ENCODE data around the gene PSMG2.

PSMG2 gene

GRCh38 chr18:12745095-12745795, 42.4 kb downstream of the PSMG2 start:
- H3K4me3 ChIP-seq (ENCODE audit: low read depth, low read length) = no peak overlapping the region
- DNase-seq (ENCODE audit: low read depth) = no peak
- TF ChIP-seq MAX (IDR thresholded peaks at IDR 0.05; ENCODE audit: low read depth, low read length) (no peak), POLR2A (IDR thresholded peaks at IDR 0.05; ENCODE audit: extremely low read depth, insufficient read length) (no peak), MYC (IDR thresholded peaks at IDR 0.05; ENCODE audit: low read depth, low read length) (no peak), CTCF (IDR thresholded peaks at IDR 0.05; ENCODE audit: low read depth, low read length) (no peak)

DNA sequence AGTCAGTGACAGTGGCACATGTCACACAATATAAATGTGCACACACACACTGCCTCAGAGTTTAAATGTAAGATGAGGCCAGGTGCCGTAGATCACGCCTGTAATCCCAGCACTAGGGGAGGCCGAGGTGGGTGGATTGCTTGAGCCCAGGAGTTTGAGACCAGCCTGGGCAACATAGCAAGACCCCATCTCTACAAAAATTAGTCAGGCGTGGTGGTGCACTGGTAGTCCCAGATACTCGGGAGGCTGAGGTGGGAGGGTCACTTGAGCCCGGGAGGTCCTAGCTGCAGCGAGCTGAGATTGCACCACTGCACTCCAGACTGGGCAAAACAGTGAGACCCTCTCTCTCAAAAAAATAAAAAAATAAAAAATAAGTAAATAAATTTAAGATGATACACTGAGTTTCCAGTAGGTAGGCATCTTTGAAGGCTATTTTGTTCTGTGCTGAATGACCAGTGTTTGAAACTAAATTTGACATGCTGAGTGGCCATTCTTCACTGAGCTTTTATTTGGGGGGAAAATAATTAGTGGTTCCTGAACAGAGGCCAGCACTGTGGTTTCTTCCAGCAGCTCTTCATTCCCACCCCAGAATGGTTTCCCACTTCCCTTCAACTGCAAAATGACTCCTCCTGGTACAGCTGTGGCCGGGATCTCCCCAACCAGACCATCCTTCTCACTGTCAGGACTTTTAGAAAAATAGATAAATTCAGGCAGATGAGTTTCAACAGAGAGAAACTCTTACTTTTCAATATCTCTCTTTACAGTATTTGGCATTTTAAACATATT, 44.9 kb downstream of the PSMG2 start:
- TF ChIP-seq MAX (IDR thresholded peaks at IDR 0.05; ENCODE audit: low read depth, low read length) (no peak), MYC (IDR thresholded peaks at IDR 0.05; ENCODE audit: low read depth, low read length) (no peak), POLR2A (IDR thresholded peaks at IDR 0.05; ENCODE audit: extremely low read depth, insufficient read length) (no peak), CTCF (IDR thresholded peaks at IDR 0.05; ENCODE audit: low read depth, low read length) (no peak)
- no peak for DNase-seq (ENCODE audit: low read depth)
- no peak overlapping the region for H3K4me3 ChIP-seq (ENCODE audit: low read depth, low read length)

DNA sequence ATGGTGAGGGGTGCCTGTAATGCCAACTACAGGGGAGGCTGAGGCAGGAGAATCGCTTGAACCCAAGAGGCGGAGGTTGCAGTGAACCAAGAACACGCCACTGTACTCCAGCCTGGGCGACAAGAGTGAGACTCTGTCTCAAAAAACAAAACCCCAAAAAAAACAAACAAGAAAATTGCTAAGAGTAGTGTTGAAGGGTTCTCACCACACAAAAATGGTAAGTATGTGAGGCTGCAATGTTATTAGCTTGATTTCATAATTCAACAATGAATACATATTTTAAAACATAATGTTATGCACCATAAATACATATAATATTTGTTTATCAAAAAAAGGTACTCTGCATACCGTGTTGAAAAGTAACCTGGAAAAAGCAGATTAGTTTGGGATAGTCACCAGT, 45.8 kb downstream of the PSMG2 start:
- no peak overlapping the region for H3K4me3 ChIP-seq (ENCODE audit: low read depth, low read length)
- no peak for DNase-seq (ENCODE audit: low read depth)
- TF ChIP-seq CTCF (IDR thresholded peaks at IDR 0.05; ENCODE audit: low read depth, low read length) = no peak
- no peak for TF ChIP-seq POLR2A (IDR thresholded peaks at IDR 0.05; ENCODE audit: extremely low read depth, insufficient read length)
- no peak for TF ChIP-seq MAX (IDR thresholded peaks at IDR 0.05; ENCODE audit: low read depth, low read length)
- no peak for TF ChIP-seq MYC (IDR thresholded peaks at IDR 0.05; ENCODE audit: low read depth, low read length)

GRCh38 chr18:12749121-12749520, 46.3 kb downstream of the PSMG2 start:
- TF ChIP-seq MYC (IDR thresholded peaks at IDR 0.05; ENCODE audit: low read depth, low read length) (no peak), CTCF (IDR thresholded peaks at IDR 0.05; ENCODE audit: low read depth, low read length) (no peak), MAX (IDR thresholded peaks at IDR 0.05; ENCODE audit: low read depth, low read length) (no peak)
- DNase-seq (ENCODE audit: low read depth) = no peak
- no peak overlapping the region for H3K4me3 ChIP-seq (ENCODE audit: low read depth, low read length)

- no peak overlapping the region for H3K4me3 ChIP-seq (ENCODE audit: low read depth, low read length)
- TF ChIP-seq CTCF (IDR thresholded peaks at IDR 0.05; ENCODE audit: low read depth, low read length) = no peak
- no peak for TF ChIP-seq POLR2A (IDR thresholded peaks at IDR 0.05; ENCODE audit: extremely low read depth, insufficient read length)
- no peak for TF ChIP-seq MAX (IDR thresholded peaks at IDR 0.05; ENCODE audit: low read depth, low read length)
- peak; percentile 42 for DNase-seq (ENCODE audit: low read depth)
Observed at GRCh38 chr18:12750076-12750714, 47.4 kb downstream of the PSMG2 start.

Measured in NB4 (cell line).